ENCODE results near the gene VSTM1.
A peak's percentile ranks its signal among the peaks of the same experiment; 100 is the strongest.

DNA sequence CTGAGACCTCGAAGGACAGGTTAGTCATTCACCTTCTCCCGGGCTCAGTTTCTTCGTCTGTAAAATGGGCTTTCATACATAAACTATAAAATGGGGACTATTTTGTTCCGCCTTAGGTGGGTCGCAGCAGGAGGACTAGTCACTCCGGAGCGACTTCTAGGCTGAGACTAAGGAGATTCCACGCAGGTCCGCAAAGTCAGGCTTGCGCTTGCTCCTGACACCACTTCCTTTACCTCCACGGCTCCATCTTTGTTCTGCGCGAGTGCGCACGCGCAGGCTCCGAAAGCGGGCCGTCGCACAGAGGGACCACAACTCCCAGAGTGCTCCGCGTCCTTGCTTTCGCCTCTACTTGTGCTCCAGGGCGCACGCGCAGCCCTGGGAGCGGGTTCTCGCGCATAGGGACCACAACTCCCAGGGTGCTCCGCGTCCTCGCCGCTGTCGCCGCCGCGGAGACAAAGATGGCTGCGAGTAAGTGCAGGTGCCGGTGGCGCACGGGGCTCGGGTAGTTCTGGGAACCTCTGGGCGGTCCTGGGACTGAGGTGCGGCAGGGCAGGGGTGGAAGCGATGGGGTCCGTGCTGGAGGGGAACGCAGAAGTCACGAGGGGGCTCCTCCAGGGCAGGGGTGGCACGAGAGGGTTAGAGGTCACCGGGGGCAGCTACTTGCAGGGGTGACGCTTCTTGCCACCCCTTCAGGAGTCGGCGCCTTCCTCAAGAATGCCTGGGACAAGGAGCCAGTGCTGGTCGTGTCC is 38.9 kb upstream of the VSTM1 start, which contains the start of gene NDUFA3:
- TF ChIP-seq, protein P1, sequence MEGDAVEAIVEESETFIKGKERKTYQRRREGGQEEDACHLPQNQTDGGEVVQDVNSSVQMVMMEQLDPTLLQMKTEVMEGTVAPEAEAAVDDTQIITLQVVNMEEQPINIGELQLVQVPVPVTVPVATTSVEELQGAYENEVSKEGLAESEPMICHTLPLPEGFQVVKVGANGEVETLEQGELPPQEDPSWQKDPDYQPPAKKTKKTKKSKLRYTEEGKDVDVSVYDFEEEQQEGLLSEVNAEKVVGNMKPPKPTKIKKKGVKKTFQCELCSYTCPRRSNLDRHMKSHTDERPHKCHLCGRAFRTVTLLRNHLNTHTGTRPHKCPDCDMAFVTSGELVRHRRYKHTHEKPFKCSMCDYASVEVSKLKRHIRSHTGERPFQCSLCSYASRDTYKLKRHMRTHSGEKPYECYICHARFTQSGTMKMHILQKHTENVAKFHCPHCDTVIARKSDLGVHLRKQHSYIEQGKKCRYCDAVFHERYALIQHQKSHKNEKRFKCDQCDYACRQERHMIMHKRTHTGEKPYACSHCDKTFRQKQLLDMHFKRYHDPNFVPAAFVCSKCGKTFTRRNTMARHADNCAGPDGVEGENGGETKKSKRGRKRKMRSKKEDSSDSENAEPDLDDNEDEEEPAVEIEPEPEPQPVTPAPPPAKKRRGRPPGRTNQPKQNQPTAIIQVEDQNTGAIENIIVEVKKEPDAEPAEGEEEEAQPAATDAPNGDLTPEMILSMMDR (IDR thresholded peaks at IDR 0.05) = no peak
- peak; percentile 54 for TF ChIP-seq POLR2A (IDR thresholded peaks at IDR 0.05)
